MCF 10A (cell line): Measurements from ENCODE around the gene TBR1. TPM values are rescaled to one million over a fixed set of nuclear protein-coding genes. Genes with fewer than 3 reads are reported as not detected.

ENCODE experiments used
- BruUV-seq: library from RNA; stranded (reverse); fragments of 400-500 nt; replicated peaks from 2 replicates; lab custom pipeline; 2021; lab: Mats Ljungman, UMichigan
- CTCF ChIA-PET: fragments of 300-600 bp; sonication (Branson Sonifier 250); formaldehyde crosslinking; extraction: SDS; loops from one replicate; lab custom pipeline; 2021; ENCODE audit warnings: antibody characterized with exemption, inconsistent platforms; lab: Yijun Ruan, JAX
- POLR2A ChIA-PET: fragments of 300-600, 350-650 bp; sonication (Branson Sonifier 250); formaldehyde crosslinking; extraction: SDS; loops from one replicate; lab custom pipeline; 2020; ENCODE audit warnings: antibody characterized with exemption, inconsistent platforms; lab: Yijun Ruan, JAX
- DNase-seq: peaks from one replicate; pipeline ENCODE4 v3.0.0-alpha.2; 2018; ENCODE audit not compliant: unreplicated experiment
- H3K27ac Mint-ChIP-seq: one replicate; pipeline ENCODE4 v1.8.0; 2022; ENCODE audit warnings: mild to moderate bottlenecking, low read depth, mixed read lengths; ENCODE audit not compliant: unreplicated experiment
- H3K27me3 Mint-ChIP-seq: one replicate; pipeline ENCODE4 v1.8.0; 2022; ENCODE audit warnings: mixed read lengths; ENCODE audit not compliant: insufficient read depth, unreplicated experiment
- H3K36me3 Mint-ChIP-seq: one replicate; pipeline ENCODE4 v1.8.0; 2022; ENCODE audit warnings: mild to moderate bottlenecking, moderate library complexity, mixed read lengths; ENCODE audit not compliant: insufficient read depth, unreplicated experiment
- H3K4me1 Mint-ChIP-seq: one replicate; pipeline ENCODE4 v1.8.0; 2022; ENCODE audit warnings: mixed read lengths; ENCODE audit not compliant: insufficient read depth, unreplicated experiment
- H3K4me3 Mint-ChIP-seq: one replicate; pipeline ENCODE4 v1.8.0; 2022; ENCODE audit warnings: mild to moderate bottlenecking, moderate library complexity, mixed read lengths; ENCODE audit not compliant: unreplicated experiment
- H3K9me3 Mint-ChIP-seq: one replicate; pipeline ENCODE4 v1.8.0; 2022; ENCODE audit warnings: mixed read lengths; ENCODE audit not compliant: unreplicated experiment
- CTCF ChIP-seq: fragments of 200-600 bp; IDR thresholded peaks from one replicate; pipeline ENCODE4 v1.8.0; 2022; ENCODE audit warnings: antibody characterized with exemption, mild to moderate bottlenecking; ENCODE audit not compliant: unreplicated experiment
- intact Hi-C: fragments of 100-400 bp; cut with micrococcal nuclease; formaldehyde crosslinking; loops from 2 replicates; pipeline ENCODE4 v1.14.1; 2022
- total RNA-seq: library from RNA; stranded (reverse); gene quantifications from 2 replicates; pipeline ENCODE4 v1.2.3, GENCODE V29; 2022

TBR1 gene
- total RNA-seq, 1 experiment from 2014 or later: 0.26 TPM

DNA sequence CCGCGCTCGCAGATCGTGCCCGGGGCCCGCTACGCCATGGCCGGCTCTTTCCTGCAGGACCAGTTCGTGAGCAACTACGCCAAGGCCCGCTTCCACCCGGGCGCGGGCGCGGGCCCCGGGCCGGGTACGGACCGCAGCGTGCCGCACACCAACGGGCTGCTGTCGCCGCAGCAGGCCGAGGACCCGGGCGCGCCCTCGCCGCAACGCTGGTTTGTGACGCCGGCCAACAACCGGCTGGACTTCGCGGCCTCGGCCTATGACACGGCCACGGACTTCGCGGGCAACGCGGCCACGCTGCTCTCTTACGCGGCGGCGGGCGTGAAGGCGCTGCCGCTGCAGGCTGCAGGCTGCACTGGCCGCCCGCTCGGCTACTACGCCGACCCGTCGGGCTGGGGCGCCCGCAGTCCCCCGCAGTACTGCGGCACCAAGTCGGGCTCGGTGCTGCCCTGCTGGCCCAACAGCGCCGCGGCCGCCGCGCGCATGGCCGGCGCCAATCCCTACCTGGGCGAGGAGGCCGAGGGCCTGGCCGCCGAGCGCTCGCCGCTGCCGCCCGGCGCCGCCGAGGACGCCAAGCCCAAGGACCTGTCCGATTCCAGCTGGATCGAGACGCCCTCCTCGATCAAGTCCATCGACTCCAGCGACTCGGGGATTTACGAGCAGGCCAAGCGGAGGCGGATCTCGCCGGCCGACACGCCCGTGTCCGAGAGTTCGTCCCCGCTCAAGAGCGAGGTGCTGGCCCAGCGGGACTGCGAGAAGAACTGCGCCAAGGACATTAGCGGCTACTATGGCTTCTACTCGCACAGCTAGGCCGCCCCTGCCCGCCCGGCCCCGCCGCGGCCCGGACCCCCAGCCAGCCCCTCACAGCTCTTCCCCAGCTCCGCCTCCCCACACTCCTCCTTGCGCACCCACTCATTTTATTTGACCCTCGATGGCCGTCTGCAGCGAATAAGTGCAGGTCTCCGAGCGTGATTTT, 7.6 kb downstream of the TBR1 start:
- no peaks in the 10 kb centered on the region for H3K4me1 Mint-ChIP-seq
- intact Hi-C loops: no loop called here
- H3K36me3 Mint-ChIP-seq: peaks cover 6% of the 10 kb centered on the region
- H3K4me3 Mint-ChIP-seq: no peak overlapping the region
- no TSS peak for BruUV-seq
- ChIA-PET CTCF (no interaction called here), POLR2A (no interaction called here)
- TF ChIP-seq CTCF: no peak
- peaks cover 8% of the 10 kb centered on the region for H3K9me3 Mint-ChIP-seq
- no peak for DNase-seq
- H3K27me3 Mint-ChIP-seq: peaks cover 3% of the 10 kb centered on the region
- no peak overlapping the region for H3K27ac Mint-ChIP-seq

DNA sequence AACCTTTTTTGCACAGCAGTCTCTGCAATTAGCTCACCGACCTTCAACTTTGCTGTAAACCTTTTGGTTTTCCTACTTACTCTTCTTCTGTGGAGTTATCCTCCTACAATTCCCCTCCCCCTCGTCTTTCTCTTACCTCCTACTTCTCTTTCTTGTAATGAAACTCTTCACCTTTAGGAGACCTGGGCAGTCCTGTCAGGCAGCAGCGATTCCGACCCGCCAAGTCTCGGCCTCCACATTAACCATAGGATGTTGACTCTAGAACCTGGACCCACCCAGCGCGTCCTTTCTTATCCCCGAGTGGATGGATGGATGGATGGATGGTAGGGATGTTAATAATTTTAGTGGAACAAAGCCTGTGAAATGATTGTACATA, 8.3 kb downstream of the TBR1 start:
- Mint-ChIP-seq H3K27ac (no peak overlapping the region), H3K4me3 (no peak overlapping the region), H3K4me1 (no peaks in the 10 kb centered on the region), H3K36me3 (peaks cover 6% of the 10 kb centered on the region), H3K9me3 (peaks cover 8% of the 10 kb centered on the region), H3K27me3 (no peaks in the 10 kb centered on the region)
- no peak for DNase-seq
- ChIA-PET CTCF (no interaction called here), POLR2A (no interaction called here)
- intact Hi-C loops: no loop called here
- BruUV-seq: no TSS peak
- no peak for TF ChIP-seq CTCF

- DNase-seq: no peak
- BruUV-seq: no TSS peak
- Mint-ChIP-seq H3K4me3 (no peak overlapping the region), H3K4me1 (no peaks in the 10 kb centered on the region), H3K9me3 (peaks cover 8% of the 10 kb centered on the region), H3K36me3 (peaks cover 6% of the 10 kb centered on the region), H3K27ac (no peak overlapping the region), H3K27me3 (no peaks in the 10 kb centered on the region)
- CTCF ChIA-PET: no interaction called here
- POLR2A ChIA-PET: no interaction called here
- no peak for TF ChIP-seq CTCF
- intact Hi-C loops: no loop called here
These were observed 9.0 kb downstream of the TBR1 start for GRCh38 chr2:161424891-161425727.
